Endothelial cell of umbilical vein (primary cell): ENCODE data around the gene OPCML. TPM values are rescaled to one million over a fixed set of nuclear protein-coding genes. Genes with fewer than 3 reads are reported as not detected.

Experiments used
- BruUV-seq: library from RNA; stranded (reverse); fragments of 400-500 nt; replicated peaks from 2 replicates; lab custom pipeline; 2021; lab: Mats Ljungman, UMichigan
- CTCF ChIA-PET: fragments of 300-600, 350-600 bp; sonication (Branson Sonifier 250); formaldehyde crosslinking; loops from one replicate; lab custom pipeline; 2021; ENCODE audit warnings: antibody characterized with exemption, inconsistent platforms; lab: Charles Lee
- POLR2A ChIA-PET: fragments of 300-600, 350-600 bp; sonication (Branson Sonifier 250); formaldehyde crosslinking; loops from one replicate; lab custom pipeline; 2021; ENCODE audit warnings: antibody characterized with exemption, inconsistent platforms; lab: Charles Lee
- DNase-seq: peaks from one replicate; pipeline ENCODE4 v3.0.0-alpha.2; 2011; ENCODE audit warnings: low read depth, low spot score
- FAIRE-seq: peaks from 2 replicates; lab custom pipeline; 2011; peaks lifted over from hg19 to GRCh38; lab: Jason Lieb, UNC
- H2AFZ ChIP-seq: 2 replicates; pipeline ENCODE4 v1.6.0; 2012; ENCODE audit warnings: low read depth, low read length, control low read depth, inconsistent platforms
- H3K27ac ChIP-seq: 2 replicates; pipeline ENCODE4 v1.5.1; 2011; ENCODE audit warnings: low read depth, mild to moderate bottlenecking, control low read depth, low read length, moderate library complexity; ENCODE audit not compliant: insufficient read depth
- H3K27me3 ChIP-seq, 2 experiments: 2 replicates each; pipeline versions ENCODE4 v1.6.0 to v1.6.1; 2011; ENCODE audit warnings: low read length in 2 of 2, mixed read lengths in 1 of 2; ENCODE audit not compliant: control insufficient read depth in 2 of 2, insufficient read depth in 2 of 2
- H3K36me3 ChIP-seq, 2 experiments: 2 replicates in 1 of 2; 3 replicates in 1 of 2; pipeline ENCODE4 v1.5.1; 2011; ENCODE audit warnings: low read length in 2 of 2, mild to moderate bottlenecking in 1 of 2, moderate library complexity in 1 of 2; ENCODE audit not compliant: control insufficient read depth in 2 of 2, insufficient read depth in 2 of 2; ENCODE audit errors: extremely low read depth in 1 of 2
- H3K4me1 ChIP-seq: 3 replicates; pipeline ENCODE4 v1.5.1; 2011; ENCODE audit warnings: mild to moderate bottlenecking, low read length; ENCODE audit not compliant: control insufficient read depth, insufficient read depth; ENCODE audit errors: extremely low read depth
- H3K4me2 ChIP-seq: 2 replicates; pipeline ENCODE4 v1.6.1; 2011; ENCODE audit warnings: low read length, control low read depth, mixed read lengths; ENCODE audit not compliant: insufficient read depth
- H3K4me3 ChIP-seq, 3 experiments: fragments of 200-600 bp in 1 of 3; sonication (generic), shearing (Covaris generic) in 1 of 3; replicated peaks in 1 of 3; 2 replicates each; pipeline ENCODE4 v1.5.1; 2011 to 2016; ENCODE audit warnings: control low read depth in 3 of 3, low read length in 3 of 3, mild to moderate bottlenecking in 2 of 3, inconsistent platforms in 1 of 3, low read depth in 1 of 3, moderate library complexity in 1 of 3; ENCODE audit not compliant: insufficient read depth in 1 of 3
- H3K79me2 ChIP-seq: 2 replicates; pipeline ENCODE4 v1.6.0; 2012; ENCODE audit warnings: low read length, inconsistent platforms; ENCODE audit not compliant: control insufficient read depth, insufficient read depth
- H3K9ac ChIP-seq: replicated peaks from 2 replicates; pipeline ENCODE3; 2011; ENCODE audit warnings: low read length, control low read depth; ENCODE audit not compliant: insufficient read depth; ENCODE audit errors: extremely low read depth
- H3K9me1 ChIP-seq: replicated peaks from 3 replicates; pipeline ENCODE4 v1.6.0; 2011; ENCODE audit warnings: mild to moderate bottlenecking, low read length; ENCODE audit not compliant: control insufficient read depth, insufficient read depth; ENCODE audit errors: extremely low read depth
- H3K9me3 ChIP-seq: replicated peaks from 2 replicates; pipeline ENCODE4 v1.5.1; 2012; ENCODE audit warnings: low read length, inconsistent platforms; ENCODE audit not compliant: control insufficient read depth, insufficient read depth
- H4K20me1 ChIP-seq: replicated peaks from 2 replicates; pipeline ENCODE3; 2011; ENCODE audit warnings: mild to moderate bottlenecking, low read length; ENCODE audit not compliant: control insufficient read depth, insufficient read depth; ENCODE audit errors: extremely low read depth
- EZH2 ChIP-seq: IDR thresholded peaks from 2 replicates; pipeline ENCODE4 v1.6.1; 2012; ENCODE audit warnings: borderline replicate concordance, low read depth, mild to moderate bottlenecking, moderate library complexity, low read length, inconsistent platforms; ENCODE audit not compliant: severe bottlenecking
- FOS ChIP-seq: IDR thresholded peaks from 2 replicates; pipeline ENCODE4 v1.6.1; 2011; ENCODE audit warnings: mild to moderate bottlenecking, low read length, moderate library complexity, borderline replicate concordance; ENCODE audit not compliant: insufficient read depth
- GATA2 ChIP-seq: IDR thresholded peaks from 2 replicates; pipeline ENCODE4 v1.7.0; 2011; ENCODE audit warnings: low read depth, mild to moderate bottlenecking, moderate library complexity, mixed read lengths, low read length; ENCODE audit not compliant: insufficient read length, insufficient read depth
- JUN ChIP-seq: IDR thresholded peaks from 2 replicates; pipeline ENCODE4 v1.6.1; 2011; ENCODE audit warnings: borderline replicate concordance, low read depth; ENCODE audit not compliant: insufficient read length, insufficient read depth
- MYC ChIP-seq: IDR thresholded peaks from one replicate; pipeline ENCODE4 v1.6.1; 2011; ENCODE audit warnings: mild to moderate bottlenecking, low read depth, low read length
- POLR2A ChIP-seq: IDR thresholded peaks from 2 replicates; pipeline ENCODE4 v1.6.1; 2012; ENCODE audit warnings: low read depth, mild to moderate bottlenecking, control low read depth, low read length
- POLR2AphosphoS5 ChIP-seq: IDR thresholded peaks from 2 replicates; pipeline ENCODE4 v1.6.1; 2012; ENCODE audit warnings: low read depth, mild to moderate bottlenecking, control low read depth, low read length, moderate library complexity; ENCODE audit not compliant: insufficient read depth
- dilution Hi-C: fragments of 300-500 bp; cut with MboI; formaldehyde crosslinking; loops from one replicate; pipeline ENCODE4 v1.15.0; 2019; ENCODE audit warnings: low sequenced_read_pairs; ENCODE audit not compliant: extremely low pct_ligation_motif_present
- intact Hi-C: fragments of 100-400 bp; cut with micrococcal nuclease; formaldehyde crosslinking; loops from one replicate; pipeline ENCODE4 v1.10.0; 2022
- polyA plus RNA-seq, 4 experiments: library from polyadenylated mRNA; depleted of rRNA in 3 of 4; stranded (reverse) in 3 of 4; unstranded in 1 of 4; fragments of >200 nt; gene quantifications; 2 replicates each; pipeline versions ENCODE4 v1.2.1 to v1.2.3, GENCODE V29; 2011 to 2012; ENCODE audit warnings: missing spikeins in 1 of 4
- total RNA-seq: library from RNA; stranded (reverse); gene quantifications from 2 replicates; pipeline ENCODE4 v1.2.3, GENCODE V29; 2021
- TF ChIP-seq, protein P1 (sequence below), 2 donors: IDR thresholded peaks; 1 replicate in 1 of 2; 2 replicates in 1 of 2; pipeline ENCODE4 v1.5.1; 2011; ENCODE audit warnings: low read length in 2 of 2, mild to moderate bottlenecking in 2 of 2, moderate library complexity in 2 of 2, control low read depth in 1 of 2, inconsistent platforms in 1 of 2, low read depth in 1 of 2; ENCODE audit not compliant: insufficient read depth in 1 of 2; ENCODE audit errors: extremely low read depth in 1 of 2
- TF ChIP-seq, protein P2 (sequence below): IDR thresholded peaks from 2 replicates; pipeline ENCODE4 v1.6.1; 2011; ENCODE audit not compliant: insufficient read depth, insufficient read length

The OPCML gene
- total and polyA plus RNA-seq, 2 donors (not counting 3 experiments of a cell fraction or from before 2014, with no cell fraction given) = not detected

DNA sequence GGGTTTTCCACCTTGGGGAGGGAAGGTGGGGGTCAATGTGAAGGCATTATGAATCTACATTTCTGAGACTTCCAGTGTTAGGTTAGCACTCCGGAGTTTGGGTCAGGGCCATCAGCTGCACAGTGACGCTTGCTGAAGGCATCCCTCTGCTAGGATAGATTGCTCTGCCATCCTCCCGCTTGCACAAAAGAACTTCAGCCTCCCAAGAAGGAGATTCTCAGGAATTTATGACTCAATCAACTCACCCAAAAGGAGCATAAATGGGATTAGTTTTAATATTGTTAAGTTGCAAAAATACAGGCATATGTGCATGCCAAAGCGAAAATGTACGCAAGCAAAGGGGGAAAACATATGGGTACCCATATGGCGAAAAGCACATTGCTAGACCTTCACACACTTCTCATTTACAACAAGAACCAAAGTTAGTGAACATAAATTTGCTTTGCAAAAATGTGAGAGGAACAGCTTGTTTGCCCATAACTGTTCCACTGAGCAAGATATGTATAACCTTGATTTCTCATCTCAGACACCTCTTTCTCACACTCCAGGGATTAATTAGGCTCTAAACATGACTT lies 1013.0 kb downstream of the OPCML start:
- dilution Hi-C loops = no loop called here

More for the DNA sequence above, 1013.0 kb downstream of the OPCML start:
- no peaks in the 10 kb centered on the region for H3K36me3 ChIP-seq
- H2AFZ ChIP-seq = no peak overlapping the region
- TF ChIP-seq, protein P1, sequence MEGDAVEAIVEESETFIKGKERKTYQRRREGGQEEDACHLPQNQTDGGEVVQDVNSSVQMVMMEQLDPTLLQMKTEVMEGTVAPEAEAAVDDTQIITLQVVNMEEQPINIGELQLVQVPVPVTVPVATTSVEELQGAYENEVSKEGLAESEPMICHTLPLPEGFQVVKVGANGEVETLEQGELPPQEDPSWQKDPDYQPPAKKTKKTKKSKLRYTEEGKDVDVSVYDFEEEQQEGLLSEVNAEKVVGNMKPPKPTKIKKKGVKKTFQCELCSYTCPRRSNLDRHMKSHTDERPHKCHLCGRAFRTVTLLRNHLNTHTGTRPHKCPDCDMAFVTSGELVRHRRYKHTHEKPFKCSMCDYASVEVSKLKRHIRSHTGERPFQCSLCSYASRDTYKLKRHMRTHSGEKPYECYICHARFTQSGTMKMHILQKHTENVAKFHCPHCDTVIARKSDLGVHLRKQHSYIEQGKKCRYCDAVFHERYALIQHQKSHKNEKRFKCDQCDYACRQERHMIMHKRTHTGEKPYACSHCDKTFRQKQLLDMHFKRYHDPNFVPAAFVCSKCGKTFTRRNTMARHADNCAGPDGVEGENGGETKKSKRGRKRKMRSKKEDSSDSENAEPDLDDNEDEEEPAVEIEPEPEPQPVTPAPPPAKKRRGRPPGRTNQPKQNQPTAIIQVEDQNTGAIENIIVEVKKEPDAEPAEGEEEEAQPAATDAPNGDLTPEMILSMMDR (IDR thresholded peaks at IDR 0.05; ENCODE audit: extremely low read depth in 1 of 2, insufficient read depth in 1 of 2, low read depth in 1 of 2, low read length in 2 of 2) = no peak
- TF ChIP-seq JUN = no peak
- TF ChIP-seq GATA2 = no peak
- TF ChIP-seq, protein P2, sequence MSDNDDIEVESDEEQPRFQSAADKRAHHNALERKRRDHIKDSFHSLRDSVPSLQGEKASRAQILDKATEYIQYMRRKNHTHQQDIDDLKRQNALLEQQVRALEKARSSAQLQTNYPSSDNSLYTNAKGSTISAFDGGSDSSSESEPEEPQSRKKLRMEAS = no peak
- no peak for TF ChIP-seq FOS
- no peak for TF ChIP-seq POLR2A
- no peak for TF ChIP-seq POLR2AphosphoS5
- TF ChIP-seq MYC = no peak
- TF ChIP-seq EZH2 = no peak
- DNase-seq = no peak
- H3K4me3 ChIP-seq = no peak overlapping the region
- intact Hi-C loops = no loop called here
- BruUV-seq = no TSS peak
- H3K4me2 ChIP-seq = no peak overlapping the region
- CTCF ChIA-PET = no interaction called here
- POLR2A ChIA-PET = no interaction called here
- no peak overlapping the region for H3K27ac ChIP-seq
- H3K79me2 ChIP-seq = no peaks in the 10 kb centered on the region
- no peak for FAIRE-seq
- H3K27me3 ChIP-seq = no peaks in the 10 kb centered on the region
- H4K20me1 ChIP-seq = no peaks in the 10 kb centered on the region
- H3K9me1 ChIP-seq = no peaks in the 10 kb centered on the region
- no peaks in the 10 kb centered on the region for H3K4me1 ChIP-seq
- H3K9me3 ChIP-seq = peaks cover 2% of the 10 kb centered on the region
- no peak overlapping the region for H3K9ac ChIP-seq
